HG03571 (cell line): ENCODE data around the gene RAI14.

Experiments used
- ATAC-seq: cut with Tn5 transposase; IDR thresholded peaks from one replicate; pipeline ENCODE4 v1.9.1; 2021; ENCODE audit not compliant: unreplicated experiment

The RAI14 gene

DNA sequence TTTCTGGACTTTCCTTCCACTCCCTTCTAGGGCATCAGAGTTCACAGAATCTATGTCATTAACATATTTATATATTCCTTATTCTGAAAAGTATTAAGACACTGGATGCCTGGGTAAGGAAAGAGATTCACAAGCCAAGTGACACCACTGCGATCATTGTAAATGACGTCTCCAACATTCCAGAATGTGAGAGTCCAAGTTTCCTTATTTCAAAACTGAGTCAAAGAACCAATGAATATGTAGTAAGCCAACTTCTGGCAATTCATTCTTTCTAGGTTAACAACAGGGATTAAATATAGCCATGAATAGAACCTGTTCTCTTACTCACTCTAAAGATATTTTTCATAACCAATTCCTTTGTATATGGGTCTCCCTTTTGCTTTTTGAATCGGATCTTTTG lies 18.1 kb downstream of the RAI14 start:
- no peak for ATAC-seq

DNA sequence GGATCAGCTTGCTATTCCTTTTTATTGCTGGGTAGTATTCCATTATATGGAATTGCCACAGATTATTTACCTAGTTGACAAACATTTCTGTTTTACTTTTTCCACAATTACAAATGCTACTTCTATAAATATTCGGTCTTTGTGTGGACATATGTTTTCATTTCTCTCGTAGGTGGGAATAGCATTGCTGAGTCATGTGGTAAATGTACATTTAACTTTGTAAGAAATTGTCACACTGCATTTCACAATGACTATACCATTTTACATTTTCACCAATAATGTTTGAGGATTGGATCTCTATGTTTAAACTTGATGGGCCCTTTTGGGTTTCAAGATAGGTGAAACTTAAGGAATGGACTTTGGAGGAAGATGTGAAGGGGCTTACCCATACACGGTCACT lies 19.7 kb downstream of the RAI14 start:
- no peak for ATAC-seq

GRCh38 chr5:34676416-34676815 lies 20.3 kb downstream of the RAI14 start:
- ATAC-seq = no peak

DNA sequence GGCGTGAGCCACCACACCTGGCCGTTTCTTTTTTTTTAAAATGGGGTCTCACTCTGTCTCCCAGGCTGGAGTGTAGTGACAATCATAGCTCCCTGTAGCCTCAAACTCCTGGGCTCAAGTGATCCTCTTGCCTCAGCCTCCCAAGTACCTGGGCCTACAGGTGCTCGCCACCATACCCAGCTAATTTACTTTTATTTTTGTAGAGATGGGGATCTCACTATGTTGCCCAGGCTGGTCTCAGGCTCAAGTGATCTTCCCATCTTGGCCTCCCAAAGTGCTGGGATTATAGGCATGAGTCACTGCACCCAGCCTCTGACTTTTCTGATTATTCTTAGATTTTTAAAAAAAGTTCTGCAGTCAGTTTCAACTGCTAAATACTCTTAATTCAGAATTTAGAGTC lies 21.3 kb downstream of the RAI14 start:
- no peak for ATAC-seq

GRCh38 chr5:34680896-34681295 lies 24.8 kb downstream of the RAI14 start:
- no peak for ATAC-seq

GRCh38 chr5:34682926-34683623 lies 26.9 kb downstream of the RAI14 start:
- ATAC-seq = no peak

- no peak for ATAC-seq
Measured at GRCh38 chr5:34684281-34684979, 28.3 kb downstream of the RAI14 start.

DNA sequence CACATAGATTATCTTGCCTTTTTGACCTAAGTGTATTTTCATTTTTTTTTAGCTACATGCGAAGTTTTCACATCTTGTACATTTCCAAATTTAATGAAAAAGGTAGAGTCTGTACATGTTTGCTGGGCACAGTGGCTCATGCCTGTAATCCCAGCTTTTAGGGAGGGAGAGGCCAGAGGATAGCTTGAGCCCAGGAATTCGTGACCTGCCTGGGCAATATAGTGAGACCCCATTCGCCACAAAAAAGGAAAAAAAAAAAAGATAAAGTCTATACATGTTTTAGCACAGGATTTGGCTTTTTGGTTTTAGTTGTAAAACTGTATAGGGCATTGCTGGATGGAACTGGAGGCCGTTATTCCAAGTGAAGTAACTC lies 28.8 kb downstream of the RAI14 start:
- ATAC-seq = no peak

DNA sequence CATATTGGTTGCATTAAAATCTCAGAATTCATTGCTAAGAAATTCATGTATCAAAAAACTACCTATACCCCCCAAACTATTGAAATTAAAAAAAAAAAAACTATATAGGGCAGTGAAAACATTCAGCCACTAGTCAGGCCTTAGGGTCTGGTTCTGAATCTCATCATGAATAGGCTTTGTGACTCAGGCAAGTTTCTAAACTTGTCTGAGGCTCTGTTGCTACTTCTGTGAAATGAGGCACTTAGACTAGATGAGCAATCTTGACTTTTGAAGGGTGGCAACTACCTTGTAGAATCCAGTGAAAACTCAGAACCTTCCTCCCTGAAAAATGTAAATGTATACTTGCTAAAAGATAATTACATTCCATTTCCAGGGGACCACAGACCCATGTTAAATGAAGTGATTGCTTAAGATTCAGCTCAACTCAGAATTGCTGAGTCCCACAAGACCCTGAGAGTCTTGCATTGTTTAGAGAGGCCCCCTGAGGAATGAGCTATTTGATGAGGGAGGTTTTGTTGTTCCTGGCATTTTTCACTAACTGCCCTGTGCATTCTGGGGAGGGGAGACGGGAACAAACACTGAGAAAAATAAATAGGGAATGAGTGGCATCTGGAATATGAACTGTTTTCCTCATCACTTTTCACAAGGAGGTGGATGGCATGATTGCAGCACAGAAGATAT lies 29.5 kb downstream of the RAI14 start:
- no peak for ATAC-seq

GRCh38 chr5:34686762-34687268 lies 30.7 kb downstream of the RAI14 start:
- ATAC-seq = no peak

- no peak for ATAC-seq
Measured at GRCh38 chr5:34687269-34688011, 31.3 kb downstream of the RAI14 start.

DNA sequence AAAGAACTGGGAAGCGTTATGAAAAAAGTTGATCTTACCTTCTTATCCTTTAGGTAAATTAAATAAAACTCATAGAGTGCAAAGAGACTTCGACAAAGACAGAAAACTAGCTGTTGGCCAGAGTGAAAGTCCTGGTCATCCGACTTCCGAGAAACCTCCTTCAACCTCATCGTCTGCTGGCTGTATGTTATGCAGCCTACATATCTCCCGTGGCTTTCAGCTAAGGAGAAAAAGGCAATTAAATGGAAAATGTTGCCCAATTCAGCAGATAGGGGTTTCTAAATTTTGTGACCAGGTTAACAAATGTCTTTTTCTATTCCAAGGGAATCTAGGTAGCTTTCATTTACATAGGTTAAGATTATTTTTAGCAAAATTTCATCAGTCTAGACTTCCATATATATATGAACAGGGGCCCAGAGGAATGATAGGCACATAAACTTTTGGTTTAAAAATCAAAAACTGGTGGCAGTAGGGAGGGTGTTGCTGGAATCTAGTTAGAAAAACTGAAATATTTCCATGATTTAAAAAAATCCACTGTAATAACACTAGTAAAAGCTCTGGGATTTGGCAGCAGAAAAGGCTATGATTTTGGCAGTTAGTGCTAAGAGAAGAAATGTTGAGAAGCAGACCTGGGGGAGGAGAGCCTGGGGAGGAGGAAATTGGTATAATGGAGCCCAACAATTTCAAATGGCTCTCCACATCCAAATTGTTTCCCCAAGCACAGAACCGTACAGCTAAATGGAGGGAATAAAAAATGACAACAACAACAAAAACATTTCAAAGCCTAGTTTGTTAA lies 32.1 kb downstream of the RAI14 start:
- no peak for ATAC-seq

GRCh38 chr5:34690301-34690700 lies 34.2 kb downstream of the RAI14 start:
- ATAC-seq = no peak

DNA sequence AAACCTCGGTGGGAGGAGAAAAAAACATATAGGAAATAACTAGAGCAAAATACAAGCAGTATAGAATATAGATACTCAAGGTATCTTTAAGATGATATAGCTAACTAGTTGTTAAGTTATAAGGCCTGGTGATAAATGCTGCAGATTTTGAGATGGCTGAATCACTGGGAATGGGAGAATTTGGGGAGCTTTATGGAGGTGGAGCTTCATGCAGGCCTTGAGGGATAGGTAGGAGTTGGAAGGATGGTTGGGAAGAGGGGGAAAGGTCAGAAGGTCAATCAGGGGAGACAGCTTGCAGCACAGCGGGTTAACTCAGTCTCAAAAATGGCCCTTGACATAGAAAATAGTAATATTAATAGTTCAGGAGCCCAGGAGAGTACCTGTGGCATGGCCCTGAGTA lies 34.8 kb downstream of the RAI14 start:
- ATAC-seq = no peak

DNA sequence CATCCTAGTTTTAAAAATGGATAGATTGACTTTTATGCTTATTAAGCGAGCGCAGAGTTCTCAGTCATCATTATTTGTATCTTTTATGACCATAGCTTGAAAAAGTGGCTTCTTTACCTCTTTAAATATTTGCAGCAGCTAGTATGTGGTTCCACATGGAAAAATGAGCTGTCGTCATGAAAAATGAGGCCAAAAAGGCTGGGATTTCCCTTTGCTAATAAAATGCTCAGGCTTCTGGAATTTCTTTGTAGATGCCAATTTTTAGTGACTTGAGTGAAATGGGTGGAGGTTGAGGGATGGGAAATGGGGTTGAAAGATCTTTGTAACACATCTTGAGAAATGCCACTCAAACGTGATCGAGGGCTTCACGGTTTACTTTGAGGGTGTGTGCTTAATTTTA lies 35.2 kb downstream of the RAI14 start:
- no peak for ATAC-seq

DNA sequence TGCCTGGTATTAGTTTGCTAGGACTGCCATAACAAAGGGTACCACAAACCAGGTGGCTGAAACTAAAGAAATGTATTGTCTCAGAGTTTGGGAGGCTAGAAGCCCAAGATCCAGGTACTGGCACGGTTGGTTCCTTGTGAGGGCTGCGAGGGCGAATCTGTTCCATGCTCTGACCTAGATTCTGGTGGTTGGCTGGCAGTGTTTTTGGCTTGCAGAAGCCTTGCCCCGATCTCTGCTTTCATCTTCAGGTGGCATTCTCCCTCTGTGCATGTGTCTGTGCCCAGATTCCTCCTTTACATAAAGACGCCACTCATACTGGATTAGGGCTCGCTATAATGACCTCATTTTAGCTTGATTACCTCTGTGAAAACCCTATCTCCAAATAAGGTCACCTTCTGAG lies 36.7 kb downstream of the RAI14 start:
- ATAC-seq = no peak

GRCh38 chr5:34694012-34694411 lies 37.9 kb downstream of the RAI14 start:
- ATAC-seq = no peak

GRCh38 chr5:34694685-34695084 lies 38.6 kb downstream of the RAI14 start:
- ATAC-seq = no peak

GRCh38 chr5:34695275-34696027 lies 39.3 kb downstream of the RAI14 start:
- no peak for ATAC-seq
